Islet of Langerhans (tissue), 1 donor: ENCODE data around the gene UBE2O.

ENCODE experiments used
- FAIRE-seq: peaks from one replicate; lab custom pipeline; 2011; peaks lifted over from hg19 to GRCh38; lab: Jason Lieb, UNC

UBE2O gene

GRCh38 chr17:76452660-76453430, at the start of gene UBE2O:
UBE2O (minus strand) TSS chr17:76453152; CDS start chr17:76453141, 11 bp downstream.
- FAIRE-seq: no peak

DNA sequence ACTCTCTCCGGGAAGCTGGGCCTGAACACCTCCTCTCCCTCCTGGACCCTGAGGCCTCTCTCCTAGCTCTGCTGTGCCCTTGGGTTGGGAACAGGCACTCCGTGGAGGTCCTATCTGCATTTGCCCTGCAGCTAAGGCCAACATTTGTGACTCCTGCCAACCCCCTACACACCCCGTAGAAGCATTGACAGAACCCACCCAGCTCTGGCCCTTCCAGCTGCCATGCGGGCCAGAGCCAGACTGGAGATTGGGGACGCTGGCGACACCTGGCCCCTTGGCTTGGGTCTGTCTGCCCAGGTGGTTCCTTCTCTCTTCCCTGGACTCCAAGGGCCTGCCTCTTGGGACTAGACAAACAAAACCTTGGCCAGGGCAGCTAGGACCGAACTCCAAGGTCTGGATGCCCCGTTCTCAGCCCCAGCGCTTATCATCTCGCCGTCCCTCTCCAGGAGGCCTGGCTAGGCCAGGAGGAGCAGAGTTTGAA, 48.9 kb upstream of the UBE2O start:
- FAIRE-seq: no peak

- FAIRE-seq: no peak
Measured at GRCh38 chr17:76501018-76501826, 48.3 kb upstream of the UBE2O start, which contains the start of gene RHBDF2. RHBDF2 (minus strand) TSS chr17:76501423; CDS start chr17:76481524, 19,899 bp downstream.

- no peak for FAIRE-seq
Measured at GRCh38 chr17:76500747-76501017, 47.7 kb upstream of the UBE2O start.

- FAIRE-seq: no peak
Measured at GRCh38 chr17:76500074-76500746, 47.3 kb upstream of the UBE2O start.

- FAIRE-seq: no peak
Measured at GRCh38 chr17:76499267-76499667, 46.3 kb upstream of the UBE2O start.

DNA sequence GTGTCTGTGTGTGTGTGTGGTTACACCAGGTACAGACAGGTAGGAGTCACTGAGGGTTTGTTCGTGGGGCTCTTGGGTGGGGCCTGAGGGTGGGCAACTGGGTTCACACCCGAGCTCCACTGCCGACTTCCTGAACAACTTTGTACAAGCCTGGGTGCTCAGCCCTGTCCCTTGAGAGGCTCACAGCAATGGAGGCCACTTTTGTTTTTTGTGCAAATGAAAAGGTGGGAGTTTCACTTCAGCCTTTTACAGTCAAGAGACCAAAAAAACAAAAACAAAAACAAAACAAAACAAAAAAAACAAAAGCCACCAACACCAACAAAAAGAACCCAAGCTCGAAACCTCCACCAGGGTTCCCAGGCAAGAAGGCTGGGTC, 45.9 kb upstream of the UBE2O start:
- no peak for FAIRE-seq

GRCh38 chr17:76497979-76498875, 45.3 kb upstream of the UBE2O start:
- FAIRE-seq: no peak

- FAIRE-seq: no peak
Measured at GRCh38 chr17:76497699-76497978, 44.7 kb upstream of the UBE2O start.

- no peak for FAIRE-seq
Measured at GRCh38 chr17:76496464-76496863, 43.5 kb upstream of the UBE2O start.

DNA sequence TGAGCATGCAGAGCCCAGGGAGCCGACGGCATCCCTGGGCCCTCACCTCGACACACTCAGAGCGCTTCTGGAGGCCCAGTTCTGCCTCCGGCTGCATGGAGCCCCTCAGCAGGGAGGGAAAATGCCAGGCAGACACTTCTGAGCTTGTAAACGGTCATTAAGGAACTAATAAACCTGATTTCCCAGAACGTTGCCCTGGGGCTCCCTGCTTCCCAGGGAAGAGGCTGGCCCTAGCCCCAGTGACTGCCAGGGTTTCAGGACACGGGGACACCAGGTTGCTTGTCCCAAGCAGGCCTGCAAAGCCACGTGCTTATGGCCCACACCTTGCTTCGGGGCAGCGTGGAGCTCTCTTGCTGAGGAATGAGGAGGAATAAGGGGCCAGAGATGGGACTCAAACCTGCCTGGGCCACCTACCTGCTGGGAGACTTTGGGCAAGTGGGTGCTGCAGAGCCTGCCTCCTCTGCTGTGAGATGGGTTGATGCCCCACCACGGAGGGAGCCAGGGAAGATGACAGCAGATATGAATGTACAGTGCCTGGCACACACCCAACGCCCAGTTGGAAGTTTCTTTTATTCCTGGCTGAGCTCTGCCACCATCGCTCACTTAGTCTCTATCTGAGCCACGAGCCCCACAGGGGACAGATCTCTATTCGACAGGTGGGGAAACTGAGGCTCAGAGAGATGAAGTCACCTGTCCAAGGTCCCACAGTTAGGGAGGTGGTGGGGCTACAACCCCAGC, 42.9 kb upstream of the UBE2O start:
- FAIRE-seq: no peak

GRCh38 chr17:76493505-76494167, 40.7 kb upstream of the UBE2O start:
- no peak for FAIRE-seq

DNA sequence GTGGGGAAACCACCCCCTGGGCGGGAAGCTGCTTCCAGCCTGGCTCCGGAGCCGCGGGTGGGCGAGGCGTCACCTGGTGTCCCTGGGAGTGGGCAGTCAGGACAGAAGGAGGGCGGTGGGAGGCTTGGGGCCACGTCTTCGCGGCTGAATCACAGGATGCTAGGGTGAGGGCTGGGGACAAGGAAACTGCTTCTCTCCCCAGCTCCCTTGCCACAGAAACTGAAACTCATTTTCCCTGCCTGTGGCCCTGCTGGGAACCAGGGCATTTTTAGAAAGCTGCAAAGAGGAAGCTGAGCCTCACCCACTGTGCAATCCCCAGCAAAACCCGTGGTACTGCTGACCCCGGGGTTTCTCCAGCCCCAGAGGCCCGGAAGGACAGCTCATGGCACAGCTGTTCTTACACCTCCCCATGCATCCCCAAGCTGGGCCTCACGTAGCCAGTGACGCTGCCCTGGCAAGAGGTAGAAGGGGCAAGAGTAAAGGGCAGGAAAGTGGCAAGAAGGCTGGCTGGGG, 40.1 kb upstream of the UBE2O start:
- no peak for FAIRE-seq

DNA sequence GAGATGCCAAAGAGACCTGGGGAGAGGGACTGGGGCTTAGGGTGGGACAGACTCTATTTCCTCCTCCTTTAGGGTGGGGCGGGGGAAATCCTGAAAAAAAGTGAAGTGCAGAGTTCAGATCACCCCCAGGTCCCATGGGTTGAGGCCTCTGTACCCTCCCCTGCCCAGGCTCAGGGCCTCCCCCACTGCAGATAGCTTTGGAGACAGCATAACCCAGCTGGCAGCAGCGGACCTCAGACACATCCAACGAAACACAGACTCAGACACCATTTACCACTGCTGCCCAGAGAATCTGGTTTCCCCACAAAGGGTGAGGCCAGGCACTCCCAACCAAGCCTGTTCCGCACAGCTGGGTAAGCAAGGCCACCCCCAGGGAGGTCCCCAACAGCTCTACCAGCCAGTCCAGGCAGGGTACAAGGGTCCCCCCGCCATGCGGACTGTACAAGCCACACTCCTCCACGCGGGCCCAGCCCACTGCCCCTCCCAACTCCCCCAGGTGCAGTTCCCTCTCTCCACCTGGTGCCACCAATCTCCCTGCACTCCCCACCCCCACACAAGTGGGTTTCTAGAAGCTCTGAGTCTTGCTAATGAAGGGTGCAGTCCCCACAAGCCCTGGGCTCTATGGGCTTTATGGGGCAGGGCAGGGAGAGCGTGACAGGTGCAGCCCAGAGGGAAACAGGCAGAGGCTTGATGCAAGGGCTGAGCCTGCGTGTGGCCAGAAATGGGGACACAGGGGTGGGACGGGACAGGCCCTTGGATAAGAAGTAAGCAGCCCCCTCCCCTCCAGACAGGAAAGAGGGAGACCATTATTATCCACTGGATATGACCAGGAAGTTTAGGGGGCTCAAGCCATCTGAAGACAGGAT, 39.4 kb upstream of the UBE2O start:
- FAIRE-seq: no peak

- no peak for FAIRE-seq
Measured at GRCh38 chr17:76491271-76492122, 38.5 kb upstream of the UBE2O start.

GRCh38 chr17:76490112-76490710, 37.3 kb upstream of the UBE2O start:
- FAIRE-seq: no peak

DNA sequence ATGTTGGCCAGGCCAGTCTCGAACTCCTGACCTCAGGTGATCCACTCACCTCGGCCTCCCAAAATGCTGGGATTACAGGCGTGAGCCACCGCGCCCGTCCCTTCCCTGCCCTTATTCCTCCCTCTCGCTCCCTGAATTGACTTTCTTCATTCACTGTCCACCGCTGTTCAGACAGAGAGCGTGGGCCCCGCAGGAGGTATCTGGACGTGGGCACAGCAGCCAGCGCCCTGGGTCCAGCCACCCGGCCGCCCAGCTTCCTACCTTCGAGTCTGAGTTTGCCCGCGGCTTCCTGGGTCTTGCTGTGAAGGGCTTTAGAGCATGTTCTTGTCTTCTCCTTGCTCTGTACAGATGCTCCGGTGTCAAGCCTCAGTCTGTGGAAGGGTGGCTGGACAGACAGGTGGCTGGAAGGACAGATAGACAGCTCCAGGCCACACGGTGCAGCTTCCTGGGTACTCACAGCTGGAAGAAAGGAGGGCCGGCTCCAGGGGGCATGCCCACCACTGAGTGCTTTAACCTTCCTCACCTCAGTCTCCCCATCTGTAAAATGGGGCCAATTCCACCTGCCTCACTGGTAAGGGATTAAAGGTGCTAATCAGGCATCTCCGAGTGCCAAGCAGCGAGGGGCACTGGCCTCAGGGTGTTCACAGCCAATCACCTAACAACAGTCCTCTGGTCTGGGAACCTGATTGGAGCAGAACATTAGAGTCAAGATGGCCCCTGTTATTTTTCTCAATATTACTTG, 34.7 kb upstream of the UBE2O start:
- no peak for FAIRE-seq

DNA sequence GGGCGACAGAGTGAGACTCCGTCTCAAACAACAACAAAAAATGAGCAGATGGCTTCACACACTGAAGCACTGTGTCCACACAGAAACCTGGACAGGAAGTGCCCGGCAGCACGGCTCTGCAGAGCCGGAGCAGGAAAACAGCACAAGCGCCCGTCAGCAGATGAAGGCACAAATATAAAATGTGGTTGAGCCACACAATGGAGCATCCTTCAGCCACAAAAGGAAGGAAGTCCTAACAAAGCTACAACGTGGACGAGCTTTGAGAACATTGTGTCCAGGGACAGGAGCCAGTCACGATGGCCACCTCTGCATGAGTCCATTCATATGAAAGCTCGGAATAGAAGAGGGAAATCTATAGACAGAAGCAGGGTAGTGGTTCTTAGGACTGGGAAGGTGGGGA, 32.6 kb upstream of the UBE2O start:
- no peak for FAIRE-seq
